ENCODE data around the gene ARHGEF11. TPM values are rescaled to one million over a fixed set of nuclear protein-coding genes. Genes with fewer than 3 reads are reported as not detected.
A peak's percentile ranks its signal among the peaks of the same experiment; 100 is the strongest.

ARHGEF11 gene
- total and polyA plus RNA-seq, 9 of the 15 experiments (the other 6 are each of a cell fraction or from before 2014, with no cell fraction given) = 0.14 to 15.5 (median 9.0) TPM

- no peak; the same call in 1 of the 2 replicates for TF ChIP-seq ETV5 (CRISPR knock-in tag; IDR thresholded peaks at IDR 0.05; ENCODE audit: low read depth)
- no peak for TF ChIP-seq SRF (CRISPR knock-in tag; IDR thresholded peaks at IDR 0.05)
- no peak for TF ChIP-seq POU5F1 (IDR thresholded peaks at IDR 0.05; ENCODE audit: borderline replicate concordance, low read depth, low read length, partially characterized antibody)
- TF ChIP-seq ATF7 (IDR thresholded peaks at IDR 0.05) = peak; percentile 26; the same call in 1 of the 2 replicates
- TF ChIP-seq CHCHD3 (CRISPR knock-in tag; IDR thresholded peaks at IDR 0.05) = no peak
- no peak for TF ChIP-seq TEAD2 (tag; IDR thresholded peaks at IDR 0.05)
- no peak for TF ChIP-seq CGGBP1 (CRISPR knock-in tag; IDR thresholded peaks at IDR 0.05)
- TF ChIP-seq ZNF24 (IDR thresholded peaks at IDR 0.05) = no peak
- no peak for TF ChIP-seq SIN3A (IDR thresholded peaks at IDR 0.05; ENCODE audit: borderline replicate concordance in 2 of 2, control insufficient read depth in 1 of 2, low read depth in 2 of 2, low read length in 2 of 2)
- TF ChIP-seq NR3C1 (CRISPR knock-in tag; IDR thresholded peaks at IDR 0.05) = no peak
- no peak for TF ChIP-seq ADNP (tag; IDR thresholded peaks at IDR 0.05)
- TF ChIP-seq ZNF398 (CRISPR knock-in tag; IDR thresholded peaks at IDR 0.05) = no peak
- no peak for TF ChIP-seq SLC30A9 (CRISPR knock-in tag; IDR thresholded peaks at IDR 0.05)
- TF ChIP-seq ETS1 (conservative IDR thresholded peaks at IDR 0.05; ENCODE audit: control insufficient read depth, low read depth, low read length) = no peak; the same call in 1 of the 2 replicates
- TF ChIP-seq TEAD1 (CRISPR knock-in tag; IDR thresholded peaks at IDR 0.05) = no peak
- TF ChIP-seq ZNF707 (CRISPR knock-in tag; conservative IDR thresholded peaks at IDR 0.05) = no peak
- TF ChIP-seq NCOA6 (IDR thresholded peaks at IDR 0.05) = no peak
- 0 out of 2 replicates have a peak, but pooled peaks have one; percentile 12 for TF ChIP-seq BCOR (IDR thresholded peaks at IDR 0.05)
- no peak for TF ChIP-seq NFRKB (IDR thresholded peaks at IDR 0.05; ENCODE audit: low read depth)
- no peak for TF ChIP-seq ILF3 (IDR thresholded peaks at IDR 0.05; ENCODE audit: borderline replicate concordance)
- TF ChIP-seq ZNF324 (CRISPR knock-in tag; IDR thresholded peaks at IDR 0.05) = no peak
- TF ChIP-seq CBX5 (IDR thresholded peaks at IDR 0.05; ENCODE audit: borderline replicate concordance, low read depth) = no peak
- no peak for TF ChIP-seq MED1 (CRISPR knock-in tag; IDR thresholded peaks at IDR 0.05; ENCODE audit: borderline replicate concordance)
- TF ChIP-seq HCFC1 (IDR thresholded peaks at IDR 0.05; ENCODE audit: low read depth, low read length) = no peak
- no peak for TF ChIP-seq RFX5 (IDR thresholded peaks at IDR 0.05; ENCODE audit: low read depth, low read length)
- TF ChIP-seq, protein P1, sequence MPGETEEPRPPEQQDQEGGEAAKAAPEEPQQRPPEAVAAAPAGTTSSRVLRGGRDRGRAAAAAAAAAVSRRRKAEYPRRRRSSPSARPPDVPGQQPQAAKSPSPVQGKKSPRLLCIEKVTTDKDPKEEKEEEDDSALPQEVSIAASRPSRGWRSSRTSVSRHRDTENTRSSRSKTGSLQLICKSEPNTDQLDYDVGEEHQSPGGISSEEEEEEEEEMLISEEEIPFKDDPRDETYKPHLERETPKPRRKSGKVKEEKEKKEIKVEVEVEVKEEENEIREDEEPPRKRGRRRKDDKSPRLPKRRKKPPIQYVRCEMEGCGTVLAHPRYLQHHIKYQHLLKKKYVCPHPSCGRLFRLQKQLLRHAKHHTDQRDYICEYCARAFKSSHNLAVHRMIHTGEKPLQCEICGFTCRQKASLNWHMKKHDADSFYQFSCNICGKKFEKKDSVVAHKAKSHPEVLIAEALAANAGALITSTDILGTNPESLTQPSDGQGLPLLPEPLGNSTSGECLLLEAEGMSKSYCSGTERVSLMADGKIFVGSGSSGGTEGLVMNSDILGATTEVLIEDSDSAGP (CRISPR knock-in tag; IDR thresholded peaks at IDR 0.05) = no peak
These were observed 150.7 kb downstream of the ARHGEF11 start (continued) for GRCh38 chr1:156894711-156895454.

All from K562 (cell line).